ENCODE results near the gene CAMTA1.

The CAMTA1 gene

GRCh38 chr1:7062346-7063061, 277.2 kb downstream of the CAMTA1 start:
- FAIRE-seq (no peak), DNase-seq (ENCODE audit: insufficient read length, low spot score) (no peak)
- no peak for TF ChIP-seq CTCF (IDR thresholded peaks at IDR 0.05; ENCODE audit: insufficient read depth, missing control alignments)

GRCh38 chr1:7063981-7064380, 278.7 kb downstream of the CAMTA1 start:
- no peak for DNase-seq (ENCODE audit: insufficient read length, low spot score)
- TF ChIP-seq CTCF (IDR thresholded peaks at IDR 0.05; ENCODE audit: insufficient read depth, missing control alignments), result no peak
- FAIRE-seq, result no peak

GRCh38 chr1:7068552-7068951, 283.3 kb downstream of the CAMTA1 start:
- FAIRE-seq (no peak), DNase-seq (ENCODE audit: insufficient read length, low spot score) (no peak)
- TF ChIP-seq CTCF (IDR thresholded peaks at IDR 0.05; ENCODE audit: insufficient read depth, missing control alignments), result no peak

- TF ChIP-seq CTCF (IDR thresholded peaks at IDR 0.05; ENCODE audit: insufficient read depth, missing control alignments), result no peak
- no peak for FAIRE-seq
- no peak for DNase-seq (ENCODE audit: insufficient read length, low spot score)
Observed at GRCh38 chr1:7069931-7070330, 284.7 kb downstream of the CAMTA1 start.

GRCh38 chr1:7070389-7071029, 285.3 kb downstream of the CAMTA1 start:
- FAIRE-seq (no peak), DNase-seq (ENCODE audit: insufficient read length, low spot score) (peak; percentile 37)
- peak; percentile 94 for TF ChIP-seq CTCF (IDR thresholded peaks at IDR 0.05; ENCODE audit: insufficient read depth, missing control alignments)

- FAIRE-seq (no peak), DNase-seq (ENCODE audit: insufficient read length, low spot score) (no peak)
- TF ChIP-seq CTCF (IDR thresholded peaks at IDR 0.05; ENCODE audit: insufficient read depth, missing control alignments), result no peak
Observed at GRCh38 chr1:7076117-7076516, 290.9 kb downstream of the CAMTA1 start.

GRCh38 chr1:7076572-7076971, 291.3 kb downstream of the CAMTA1 start:
- no peak for FAIRE-seq
- DNase-seq (ENCODE audit: insufficient read length, low spot score), result no peak
- no peak for TF ChIP-seq CTCF (IDR thresholded peaks at IDR 0.05; ENCODE audit: insufficient read depth, missing control alignments)
